Fibroblast of villous mesenchyme (primary cell): ENCODE data around the gene SHLD2. TPM values are rescaled to one million over a fixed set of nuclear protein-coding genes. Genes with fewer than 3 reads are reported as not detected.

Experiments
- DNase-seq: peaks from one replicate; pipeline ENCODE4 v3.0.0-alpha.2; 2010; ENCODE audit warnings: low read depth
- H3K4me3 ChIP-seq: 2 replicates; pipeline ENCODE4 v1.5.1; 2011; ENCODE audit warnings: low read depth, mild to moderate bottlenecking, low read length
- total RNA-seq: library from RNA; depleted of rRNA; stranded (reverse); fragments of >200 nt; gene quantifications from 2 replicates; pipeline ENCODE4 v1.2.3, GENCODE V29; 2012
- TF ChIP-seq, protein P1 (sequence below): IDR thresholded peaks from 2 replicates; pipeline ENCODE4 v1.5.1; 2012; ENCODE audit warnings: low read depth, mild to moderate bottlenecking, low read length; ENCODE audit not compliant: insufficient read depth

SHLD2 gene, protein sequence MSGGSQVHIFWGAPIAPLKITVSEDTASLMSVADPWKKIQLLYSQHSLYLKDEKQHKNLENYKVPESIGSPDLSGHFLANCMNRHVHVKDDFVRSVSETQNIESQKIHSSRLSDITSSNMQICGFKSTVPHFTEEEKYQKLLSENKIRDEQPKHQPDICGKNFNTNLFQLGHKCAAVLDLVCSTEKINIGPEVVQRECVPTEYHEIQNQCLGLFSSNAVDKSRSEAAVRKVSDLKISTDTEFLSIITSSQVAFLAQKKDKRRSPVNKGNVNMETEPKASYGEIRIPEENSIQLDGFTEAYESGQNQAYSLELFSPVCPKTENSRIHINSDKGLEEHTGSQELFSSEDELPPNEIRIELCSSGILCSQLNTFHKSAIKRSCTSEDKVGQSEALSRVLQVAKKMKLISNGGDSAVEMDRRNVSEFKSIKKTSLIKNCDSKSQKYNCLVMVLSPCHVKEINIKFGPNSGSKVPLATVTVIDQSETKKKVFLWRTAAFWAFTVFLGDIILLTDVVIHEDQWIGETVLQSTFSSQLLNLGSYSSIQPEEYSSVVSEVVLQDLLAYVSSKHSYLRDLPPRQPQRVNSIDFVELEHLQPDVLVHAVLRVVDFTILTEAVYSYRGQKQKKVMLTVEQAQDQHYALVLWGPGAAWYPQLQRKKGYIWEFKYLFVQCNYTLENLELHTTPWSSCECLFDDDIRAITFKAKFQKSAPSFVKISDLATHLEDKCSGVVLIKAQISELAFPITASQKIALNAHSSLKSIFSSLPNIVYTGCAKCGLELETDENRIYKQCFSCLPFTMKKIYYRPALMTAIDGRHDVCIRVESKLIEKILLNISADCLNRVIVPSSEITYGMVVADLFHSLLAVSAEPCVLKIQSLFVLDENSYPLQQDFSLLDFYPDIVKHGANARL
- 39.3 and 40.6 TPM in 2 replicates for total RNA-seq

DNA sequence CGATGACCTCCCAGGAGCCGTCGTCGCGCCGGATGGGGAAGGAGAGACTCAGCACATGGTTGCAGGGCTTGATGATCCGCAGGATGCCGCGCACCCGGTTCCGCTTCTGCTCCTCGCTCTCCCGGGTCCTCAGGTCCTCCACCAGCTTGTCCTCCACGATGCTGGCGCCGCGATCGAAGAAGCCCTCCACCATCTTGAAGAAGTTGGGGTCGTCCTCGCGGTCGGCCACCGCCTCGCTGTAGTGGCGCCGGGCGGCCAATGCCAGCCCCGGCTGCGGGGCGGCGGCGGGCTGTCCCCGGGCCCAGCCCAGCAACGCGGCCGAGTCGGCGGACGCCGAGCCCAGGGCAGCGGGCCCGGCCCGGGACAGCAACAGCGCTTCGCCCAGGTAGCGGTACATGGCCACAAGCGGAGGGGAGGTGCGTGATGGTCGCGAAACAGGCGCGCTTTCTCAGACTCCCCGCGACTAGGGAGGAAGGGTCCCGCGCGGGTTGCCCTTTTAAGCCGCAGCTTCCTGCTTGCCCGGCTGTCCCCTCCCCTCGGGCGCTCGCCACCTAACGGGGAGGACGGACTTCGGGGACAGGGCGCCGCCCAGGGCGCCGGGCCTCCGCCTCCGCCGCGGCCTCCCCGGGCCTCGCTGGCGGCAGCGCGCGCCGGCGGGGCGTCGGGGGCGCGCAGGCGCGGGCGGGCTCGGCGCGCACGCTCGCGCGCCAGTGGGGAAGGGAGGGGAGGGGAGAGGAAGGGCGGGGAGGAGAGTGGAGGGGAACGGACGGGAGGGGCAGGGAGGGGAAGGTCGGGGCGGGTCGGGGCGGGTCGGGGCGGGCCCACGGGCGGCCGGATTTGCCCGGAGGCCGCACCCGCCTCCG is at the start of gene SHLD2, which contains the start of gene GLUD1:
SHLD2 (plus strand) TSS at position 834 of the 863 bp plus-strand sequence. CDS start 56,149 bp downstream, outside the sequence.
GLUD1 (minus strand) TSS at position 471 of the 863 bp plus-strand sequence; CDS start at position 397, 74 bp downstream.
- TF ChIP-seq, protein P1, sequence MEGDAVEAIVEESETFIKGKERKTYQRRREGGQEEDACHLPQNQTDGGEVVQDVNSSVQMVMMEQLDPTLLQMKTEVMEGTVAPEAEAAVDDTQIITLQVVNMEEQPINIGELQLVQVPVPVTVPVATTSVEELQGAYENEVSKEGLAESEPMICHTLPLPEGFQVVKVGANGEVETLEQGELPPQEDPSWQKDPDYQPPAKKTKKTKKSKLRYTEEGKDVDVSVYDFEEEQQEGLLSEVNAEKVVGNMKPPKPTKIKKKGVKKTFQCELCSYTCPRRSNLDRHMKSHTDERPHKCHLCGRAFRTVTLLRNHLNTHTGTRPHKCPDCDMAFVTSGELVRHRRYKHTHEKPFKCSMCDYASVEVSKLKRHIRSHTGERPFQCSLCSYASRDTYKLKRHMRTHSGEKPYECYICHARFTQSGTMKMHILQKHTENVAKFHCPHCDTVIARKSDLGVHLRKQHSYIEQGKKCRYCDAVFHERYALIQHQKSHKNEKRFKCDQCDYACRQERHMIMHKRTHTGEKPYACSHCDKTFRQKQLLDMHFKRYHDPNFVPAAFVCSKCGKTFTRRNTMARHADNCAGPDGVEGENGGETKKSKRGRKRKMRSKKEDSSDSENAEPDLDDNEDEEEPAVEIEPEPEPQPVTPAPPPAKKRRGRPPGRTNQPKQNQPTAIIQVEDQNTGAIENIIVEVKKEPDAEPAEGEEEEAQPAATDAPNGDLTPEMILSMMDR = no peak
- H3K4me3 ChIP-seq = peak within 1 kb of the TSS; percentile 75
- peak; percentile 92 for DNase-seq

GRCh38 chr10:87045434-87045938 is 49.5 kb upstream of the SHLD2 start:
- H3K4me3 ChIP-seq = no peak overlapping the region
- TF ChIP-seq, protein P1 = no peak
- DNase-seq = no peak

- no peak for DNase-seq
- H3K4me3 ChIP-seq = no peak overlapping the region
- TF ChIP-seq, protein P1 = no peak
These were observed 41.9 kb upstream of the SHLD2 start for GRCh38 chr10:87053111-87053510.

DNA sequence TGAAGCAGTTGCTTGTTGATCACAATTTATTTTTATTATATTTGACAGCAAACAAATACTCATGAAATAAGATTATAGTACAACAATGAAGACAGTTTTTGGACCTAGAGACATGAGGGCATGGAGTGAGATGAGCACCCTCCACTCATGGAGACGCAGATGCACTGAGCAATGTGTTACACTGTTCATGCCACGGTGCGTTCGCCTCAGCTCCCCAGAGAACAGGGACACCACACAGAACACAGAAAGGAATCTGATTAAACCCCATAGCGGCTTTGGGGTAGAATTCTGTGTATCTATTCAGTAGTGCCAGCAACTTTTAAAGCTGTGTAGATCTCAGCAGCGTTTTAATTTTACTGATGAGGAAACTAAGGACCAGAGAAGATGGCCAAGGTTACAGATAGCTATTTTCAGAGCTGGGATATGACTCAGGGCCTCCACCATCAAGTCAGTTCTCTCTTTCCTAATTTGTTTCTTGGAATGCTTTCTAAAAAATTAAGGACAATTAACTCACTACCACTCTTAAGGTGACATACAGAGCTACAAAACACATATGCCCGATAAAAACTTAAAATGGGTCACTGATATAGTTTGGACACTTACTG is 41.3 kb upstream of the SHLD2 start:
- TF ChIP-seq, protein P1 = no peak
- H3K4me3 ChIP-seq = no peak overlapping the region
- DNase-seq = no peak

DNA sequence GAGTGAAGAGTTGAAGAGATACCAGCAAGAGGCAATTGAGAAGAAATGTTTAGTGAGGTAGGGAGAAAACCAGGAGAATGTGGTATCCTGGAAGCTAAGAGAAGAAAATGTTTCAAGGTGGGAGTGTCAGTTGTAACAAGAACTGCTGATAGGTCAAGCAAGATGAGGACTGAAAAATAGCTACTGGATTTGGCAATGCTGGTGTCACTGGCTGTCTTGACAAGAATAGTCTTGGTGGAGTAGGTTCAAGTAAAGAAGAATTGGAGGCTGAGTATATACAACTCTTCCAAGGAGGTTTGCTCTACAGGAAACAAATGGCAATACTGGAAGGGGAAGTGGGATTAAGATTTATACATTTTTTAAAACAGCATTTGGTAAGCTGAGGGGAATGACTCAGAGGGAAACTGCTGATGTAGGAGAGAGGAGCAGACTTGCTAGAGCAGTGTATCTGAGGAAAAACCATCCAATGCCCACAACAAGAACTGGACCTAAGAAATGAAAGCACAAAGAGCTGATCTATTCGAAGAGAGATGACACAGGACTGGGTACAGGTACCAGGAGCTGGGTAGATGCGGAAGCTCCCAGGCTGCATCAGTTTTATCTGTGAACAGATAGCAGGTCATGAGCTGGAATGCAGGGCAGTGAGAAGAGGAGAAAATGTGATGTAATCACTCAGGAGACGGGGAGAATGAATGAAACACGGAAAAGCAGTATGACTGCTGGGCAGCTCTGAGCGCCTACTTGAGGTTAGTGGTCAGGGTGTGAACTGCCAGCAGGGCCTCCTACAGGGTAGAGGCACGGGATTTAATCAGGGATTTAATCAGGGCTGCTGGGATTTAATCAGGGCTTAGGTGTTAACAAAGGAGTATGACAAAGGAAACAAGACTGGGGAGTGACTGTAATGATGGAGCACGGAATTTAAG is 40.4 kb upstream of the SHLD2 start:
- peak; percentile 77 for DNase-seq
- TF ChIP-seq, protein P1 = peak; percentile 50
- H3K4me3 ChIP-seq = no peak overlapping the region
